ENCODE measurements around the gene CADPS2. TPM values are rescaled to one million over a fixed set of nuclear protein-coding genes. Genes with fewer than 3 reads are reported as not detected.

CADPS2 gene
- total RNA-seq, 1 donor from 2014 or later, result 20.9 TPM

DNA sequence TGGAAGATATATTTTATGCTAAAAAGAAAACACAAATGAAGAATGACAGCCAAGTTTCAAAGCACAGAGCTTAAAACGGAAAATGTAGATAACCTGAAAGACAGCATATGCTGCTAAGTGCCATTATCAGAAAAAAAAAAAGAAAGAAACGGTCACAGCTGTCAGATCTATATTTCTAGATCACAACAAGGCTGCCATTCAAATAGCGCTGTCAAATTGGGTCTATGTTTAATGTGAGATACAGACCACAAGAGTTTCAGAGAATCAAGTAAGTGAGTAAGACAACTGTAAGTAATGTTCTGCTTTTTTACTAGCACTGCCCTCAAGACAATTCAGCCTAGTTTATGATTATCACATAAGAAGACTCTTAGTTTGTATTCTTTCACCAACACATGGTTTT is 117.4 kb downstream of the CADPS2 start:
- no peak for DNase-seq

DNA sequence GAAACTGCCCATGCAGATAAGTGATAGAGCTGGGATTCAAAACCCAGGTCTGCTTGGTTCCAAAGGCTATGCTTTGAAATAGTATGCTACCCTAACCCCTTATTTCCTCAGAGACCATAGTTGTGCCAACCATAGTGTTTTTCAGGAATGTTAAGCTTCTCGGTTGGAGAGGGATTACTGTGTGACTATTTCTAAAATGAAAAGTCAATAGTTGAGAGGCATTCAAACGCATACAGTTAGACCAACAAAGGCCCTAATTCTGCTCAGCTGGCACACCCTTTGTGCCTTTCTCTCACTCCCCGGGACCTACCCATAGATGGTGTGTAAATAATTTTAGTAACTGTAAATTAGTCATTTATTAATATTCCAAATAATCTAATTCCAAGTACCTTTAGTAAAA is 118.9 kb downstream of the CADPS2 start:
- no peak for DNase-seq

DNA sequence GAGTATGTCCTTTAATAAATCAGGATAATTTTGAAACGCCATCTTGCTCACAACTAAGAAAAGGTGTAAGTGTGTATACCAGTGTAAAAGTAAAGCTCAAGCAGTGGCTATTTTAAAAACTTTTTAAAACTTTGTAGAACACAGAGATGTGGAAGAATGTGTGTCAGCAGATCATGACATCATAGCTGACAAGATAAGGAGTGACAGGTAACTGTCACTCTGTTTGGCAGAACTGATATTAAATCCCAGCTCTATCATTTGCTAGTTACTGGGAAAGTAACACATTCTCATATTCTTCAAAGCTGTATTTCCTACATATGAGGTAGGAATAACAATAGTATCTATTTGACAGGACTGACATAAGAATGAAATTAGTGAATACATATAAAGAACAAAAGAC is 119.7 kb downstream of the CADPS2 start:
- no peak for DNase-seq

DNA sequence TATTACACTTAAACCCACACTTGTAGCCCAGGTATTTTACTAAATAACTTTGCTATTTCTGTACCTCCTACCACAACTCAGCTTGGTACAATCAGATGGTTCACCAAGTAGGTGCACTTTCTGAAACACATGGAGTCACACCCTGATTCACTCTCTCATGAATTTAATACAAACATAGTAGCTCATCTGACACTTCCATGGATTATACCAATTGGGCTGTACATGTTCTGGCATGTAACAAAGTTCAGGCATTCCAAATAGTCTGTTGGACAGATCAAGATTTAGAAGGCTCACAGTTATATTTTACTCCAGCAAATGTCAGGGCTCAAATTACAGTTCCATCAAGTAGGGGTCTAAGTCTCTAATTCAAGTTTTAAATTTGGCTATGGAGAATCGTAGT is 121.4 kb downstream of the CADPS2 start:
- no peak for DNase-seq

DNA sequence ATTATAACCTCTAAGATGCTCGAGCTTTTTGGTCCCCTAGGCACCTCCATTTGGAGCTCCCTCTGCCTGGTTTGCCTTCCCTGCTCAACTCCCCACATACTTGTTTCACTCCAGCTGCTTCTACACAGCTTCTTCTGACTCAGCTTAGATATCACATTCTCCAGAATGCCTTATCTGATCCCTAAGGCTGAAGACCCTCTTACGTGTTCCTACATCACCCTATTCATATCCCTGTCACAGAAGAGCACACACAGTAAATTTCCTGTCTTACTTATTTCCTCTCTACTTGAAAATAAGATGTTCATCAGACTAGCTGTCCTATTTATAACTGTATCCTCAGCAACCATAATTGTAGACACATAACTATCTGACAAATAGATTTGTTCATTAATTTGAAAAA is 122.2 kb downstream of the CADPS2 start:
- DNase-seq, result no peak

DNA sequence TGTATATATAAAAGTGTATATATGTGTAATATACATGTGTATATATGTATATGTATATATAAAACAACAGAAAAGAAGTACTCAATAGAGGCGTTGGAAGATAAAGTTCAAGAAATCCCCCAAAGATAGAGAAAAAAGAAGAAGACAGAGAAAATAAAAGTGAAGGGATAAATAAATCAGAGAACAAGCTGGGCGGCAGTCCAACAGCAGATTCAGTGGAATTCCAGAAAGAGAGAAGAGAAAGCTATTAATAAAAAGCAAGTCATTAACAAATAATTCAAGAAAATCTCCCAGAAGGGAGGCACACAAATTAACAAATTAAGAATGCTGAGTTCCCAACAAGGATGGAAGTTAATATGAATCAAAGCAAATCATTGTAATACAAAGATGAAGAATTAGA is 124.2 kb downstream of the CADPS2 start:
- DNase-seq, result no peak

DNA sequence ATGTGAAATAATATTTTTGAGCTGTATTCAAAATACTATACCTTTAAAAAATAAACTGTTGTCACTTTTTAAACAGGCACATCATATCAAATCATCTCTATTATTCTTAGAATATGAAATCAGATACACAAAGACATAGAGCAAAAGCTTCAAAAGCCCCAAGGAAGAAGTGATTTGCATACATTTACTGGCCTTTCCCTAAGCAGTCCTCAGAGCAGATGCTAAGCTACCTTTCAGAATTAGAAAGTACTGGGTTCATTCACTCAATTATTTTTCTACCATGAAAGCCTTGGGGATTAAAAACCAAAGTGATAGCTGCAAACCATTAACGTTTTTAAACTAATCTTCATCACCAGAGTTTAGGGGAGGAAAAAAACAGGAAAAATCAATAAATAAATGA is 127.8 kb downstream of the CADPS2 start:
- DNase-seq, result no peak

DNA sequence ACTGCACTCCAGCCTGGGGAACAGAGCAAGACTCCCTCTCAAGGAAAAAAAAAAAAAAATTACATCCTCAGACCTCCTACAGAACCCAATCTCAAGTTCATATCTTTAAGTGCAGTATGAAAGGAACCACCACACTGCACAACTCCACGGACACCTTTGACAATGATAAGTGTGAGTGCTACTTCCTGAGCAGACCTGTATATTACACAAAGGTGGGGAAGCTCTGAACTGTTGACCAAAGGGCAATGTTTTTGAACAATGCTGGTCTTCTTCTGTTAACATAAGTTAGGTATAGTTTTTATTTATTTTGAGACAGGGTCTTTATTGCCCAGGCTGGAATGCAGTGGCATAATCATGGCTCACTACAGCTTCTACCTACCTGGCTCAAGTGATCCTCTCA is 129.4 kb downstream of the CADPS2 start:
- DNase-seq, result no peak

DNA sequence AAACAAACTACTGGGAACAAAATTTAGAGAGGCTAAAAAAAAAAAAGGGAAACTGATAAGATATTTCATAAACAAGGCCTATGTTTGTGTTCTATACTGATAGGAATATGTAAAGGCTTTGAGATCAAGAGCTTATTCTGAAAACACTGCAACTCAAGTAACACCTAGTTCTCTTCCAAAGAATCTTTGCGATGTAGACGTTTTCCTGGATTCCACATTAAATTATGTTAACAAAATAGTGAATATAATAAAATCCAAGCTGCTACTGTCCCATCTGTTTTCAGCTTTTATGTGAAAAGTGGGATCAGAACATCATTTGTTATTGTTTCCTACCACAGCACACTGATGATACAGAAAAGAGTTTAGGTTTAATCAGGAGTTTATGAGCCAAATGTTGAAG is 130.6 kb downstream of the CADPS2 start:
- DNase-seq, result no peak

DNA sequence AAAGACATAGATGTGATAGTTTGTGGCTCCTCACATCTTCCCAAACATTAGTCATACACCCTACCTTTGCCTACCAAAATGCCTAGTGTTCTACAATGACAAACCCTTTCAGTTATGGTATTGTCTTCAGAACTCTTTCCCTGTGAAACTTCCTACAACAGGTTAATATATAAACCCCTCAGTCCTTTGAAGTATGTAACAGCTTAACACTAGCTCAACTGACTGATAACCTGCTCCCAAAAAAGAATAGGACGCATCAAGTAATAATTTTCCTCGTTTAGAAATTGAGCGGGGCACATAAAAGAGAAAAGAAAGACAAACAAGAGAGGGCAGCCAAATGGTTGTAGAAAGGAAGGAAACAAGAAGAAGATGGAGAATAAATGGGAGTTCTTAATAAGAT is 133.7 kb downstream of the CADPS2 start:
- no peak for DNase-seq

DNA sequence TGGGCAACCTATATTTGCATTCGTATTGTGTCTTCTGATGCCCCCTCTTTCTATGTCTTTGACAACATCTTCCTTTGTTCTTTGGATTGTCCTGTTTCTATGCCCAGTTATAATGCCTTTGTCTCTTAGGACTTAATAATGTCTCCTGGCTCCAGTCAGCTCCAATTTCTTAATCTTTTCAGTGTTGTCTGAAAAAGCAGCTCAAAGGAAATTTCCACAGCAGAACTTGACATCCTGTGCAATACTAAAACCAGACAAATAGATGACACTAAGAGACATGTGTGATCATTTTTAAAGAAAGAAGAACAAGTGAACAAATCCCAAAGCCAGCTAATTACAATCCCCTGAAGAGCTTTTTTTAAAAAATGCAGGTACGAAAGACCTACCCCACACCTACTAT is 135.9 kb downstream of the CADPS2 start:
- DNase-seq, result no peak

DNA sequence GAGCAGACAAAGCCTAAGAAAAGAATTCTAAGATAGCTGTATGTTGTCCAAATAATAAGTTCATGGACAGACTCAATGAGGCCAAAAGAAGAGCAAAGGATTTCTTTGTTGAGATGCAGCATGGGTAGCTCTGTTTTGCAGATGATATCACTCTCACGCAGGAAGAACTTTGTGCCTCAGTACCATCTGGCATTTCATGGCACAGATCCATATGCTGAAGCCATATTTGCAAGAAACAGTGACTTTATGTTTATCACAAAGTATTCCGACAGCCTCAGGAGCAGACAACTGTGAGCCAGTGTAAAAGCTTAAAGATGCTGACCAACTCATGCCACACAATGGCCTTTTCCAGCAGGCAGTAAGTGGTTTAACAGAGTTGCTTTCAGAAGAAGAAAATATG is 138.1 kb downstream of the CADPS2 start:
- DNase-seq, result peak; percentile 39

DNA sequence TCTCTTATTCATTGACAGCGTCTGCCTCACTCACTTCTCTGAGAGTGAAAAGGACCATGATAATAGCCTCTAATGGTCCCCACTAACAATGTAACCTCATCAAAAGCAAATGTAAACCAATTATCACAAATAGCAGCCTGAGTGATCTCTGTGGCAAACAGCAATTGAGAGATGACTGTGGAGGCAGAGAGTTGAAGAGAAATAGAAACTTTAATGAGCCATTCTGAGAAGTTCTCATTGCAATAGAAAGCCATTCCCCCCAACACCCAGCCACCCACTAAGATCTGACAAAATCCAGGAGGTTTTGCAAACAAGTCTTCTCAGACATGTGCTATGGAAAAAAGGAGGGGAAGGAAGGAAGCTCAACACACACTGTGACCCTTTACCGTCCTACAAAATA is 139.3 kb downstream of the CADPS2 start:
- no peak for DNase-seq

DNA sequence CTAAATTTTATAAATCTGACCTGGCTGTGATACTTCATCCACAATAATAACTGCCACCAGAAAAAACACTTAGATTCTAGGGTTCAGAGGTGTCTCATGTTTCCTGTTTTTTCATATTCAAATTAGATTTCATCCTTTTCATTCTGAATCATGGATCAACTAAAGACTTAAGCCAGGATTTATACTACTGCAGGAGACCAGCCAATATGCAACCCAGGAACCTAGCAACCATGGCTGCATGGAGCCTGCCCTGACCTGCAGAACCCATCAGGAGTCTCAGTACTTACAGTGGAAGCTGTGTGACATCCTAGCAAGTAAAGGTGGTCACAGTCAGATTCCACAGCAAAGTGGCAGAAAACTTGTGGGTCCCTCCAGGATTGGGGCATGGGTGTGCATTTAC is 143.0 kb downstream of the CADPS2 start:
- no peak for DNase-seq

DNA sequence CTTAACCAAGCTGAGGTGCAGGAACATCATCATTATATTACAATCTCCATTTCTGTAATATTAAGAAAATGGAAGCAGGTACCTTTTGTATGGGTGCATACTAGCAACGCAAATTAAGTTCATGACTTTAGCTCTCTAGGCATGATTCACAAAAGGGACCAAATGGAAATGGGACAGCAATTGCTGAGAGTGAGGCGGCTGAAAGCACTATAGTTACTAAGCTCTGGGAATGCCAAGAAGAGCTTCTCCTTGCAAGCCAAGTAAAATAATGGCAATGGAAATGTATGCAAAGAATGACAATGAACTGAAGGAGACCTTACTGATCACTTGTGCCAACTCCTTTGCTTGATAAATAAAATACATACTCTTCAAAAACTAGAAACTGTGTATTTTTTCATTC is 147.3 kb downstream of the CADPS2 start:
- no peak for DNase-seq

DNA sequence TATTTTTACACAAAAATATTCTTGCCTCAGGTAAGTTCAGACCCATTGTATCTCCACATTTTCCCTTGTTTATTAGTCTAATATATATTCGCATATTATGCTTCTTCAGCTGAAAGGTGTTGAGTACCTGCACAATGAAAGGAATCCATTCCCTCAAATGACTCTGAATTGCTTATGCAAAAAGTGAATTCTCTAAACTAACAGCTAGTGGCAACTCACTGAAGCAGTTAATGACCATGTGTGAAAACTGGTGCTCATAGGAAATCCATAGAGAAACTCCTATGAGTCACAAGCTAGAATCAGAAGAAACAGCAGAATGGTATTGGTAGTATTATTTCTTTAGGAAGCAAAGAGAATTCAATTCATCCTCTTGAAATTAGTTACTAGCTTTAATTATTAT is 150.1 kb downstream of the CADPS2 start:
- no peak for DNase-seq

DNA sequence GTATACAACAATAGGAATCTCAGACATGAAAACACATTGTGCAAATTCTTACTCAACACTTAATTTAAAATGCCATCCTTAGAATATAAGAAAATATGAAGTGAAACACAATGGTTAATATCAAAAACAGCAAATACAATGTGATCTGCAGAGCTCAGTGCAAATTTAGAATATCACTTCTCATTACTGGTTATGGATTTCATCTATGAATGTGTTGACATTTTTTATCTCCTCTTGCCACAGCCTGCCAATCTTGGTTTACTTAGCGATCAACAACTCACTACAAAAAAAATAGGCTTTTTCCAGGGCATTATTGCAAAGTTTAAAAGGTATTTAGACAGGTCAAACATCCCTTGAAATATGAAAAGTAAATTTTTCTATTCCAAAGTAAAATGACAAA is 158.5 kb downstream of the CADPS2 start:
- no peak for DNase-seq

DNA sequence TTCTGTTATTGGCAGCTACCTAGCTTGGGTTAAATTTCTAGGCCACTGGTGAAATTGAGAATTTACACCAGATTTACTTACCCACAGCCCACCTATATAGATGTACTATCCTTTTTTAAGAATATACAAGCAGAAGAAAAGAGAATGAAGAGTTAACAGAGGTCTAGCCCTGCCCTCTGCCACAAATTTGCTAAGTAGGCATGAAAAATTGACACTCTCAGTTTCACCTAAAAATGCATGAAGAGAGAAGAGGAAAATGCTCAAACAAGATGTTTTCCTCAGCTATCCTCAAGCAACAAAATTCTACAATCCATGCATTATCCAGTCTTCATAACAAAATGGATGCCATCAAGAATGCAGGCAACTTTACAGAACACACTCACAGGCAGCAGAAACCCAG is 158.9 kb downstream of the CADPS2 start:
- DNase-seq, result no peak

DNA sequence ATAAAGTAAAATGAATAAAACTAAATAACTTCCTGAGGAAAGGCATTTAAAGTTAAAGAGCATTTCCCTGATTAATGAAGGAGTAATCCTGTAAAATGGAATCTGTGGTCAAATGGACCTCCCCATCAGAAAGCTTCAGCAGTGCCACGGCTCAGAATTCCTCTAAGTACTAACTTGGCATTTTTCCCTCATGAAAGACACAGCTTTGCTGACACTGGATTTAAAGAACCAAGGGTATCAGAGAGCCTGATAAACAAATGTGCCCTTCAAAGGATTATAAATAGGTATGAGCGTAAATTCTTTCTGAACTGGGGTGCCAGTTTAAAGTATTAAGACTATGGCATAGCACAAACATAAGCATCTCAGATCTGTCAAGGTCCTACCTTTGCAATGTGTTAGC is 159.4 kb downstream of the CADPS2 start:
- DNase-seq, result no peak

DNA sequence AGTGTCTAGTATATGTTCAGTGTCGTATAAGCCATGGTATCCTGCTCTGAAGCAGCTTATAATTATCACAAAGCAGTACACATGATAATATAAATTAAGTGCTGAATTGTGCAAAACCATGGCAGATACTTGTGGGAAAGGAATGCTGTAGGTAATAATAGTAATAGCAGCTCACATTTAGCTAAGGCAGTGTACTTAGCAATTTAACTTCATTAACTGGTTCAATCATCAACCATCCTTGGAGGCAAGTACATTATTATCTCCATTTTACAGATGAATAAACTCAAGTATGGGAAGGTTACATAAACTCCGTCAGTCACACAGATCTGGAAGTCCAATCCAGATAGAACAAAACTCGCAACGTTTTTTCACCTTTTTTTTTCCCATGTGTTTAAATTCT is 161.9 kb downstream of the CADPS2 start:
- no peak for DNase-seq

DNA sequence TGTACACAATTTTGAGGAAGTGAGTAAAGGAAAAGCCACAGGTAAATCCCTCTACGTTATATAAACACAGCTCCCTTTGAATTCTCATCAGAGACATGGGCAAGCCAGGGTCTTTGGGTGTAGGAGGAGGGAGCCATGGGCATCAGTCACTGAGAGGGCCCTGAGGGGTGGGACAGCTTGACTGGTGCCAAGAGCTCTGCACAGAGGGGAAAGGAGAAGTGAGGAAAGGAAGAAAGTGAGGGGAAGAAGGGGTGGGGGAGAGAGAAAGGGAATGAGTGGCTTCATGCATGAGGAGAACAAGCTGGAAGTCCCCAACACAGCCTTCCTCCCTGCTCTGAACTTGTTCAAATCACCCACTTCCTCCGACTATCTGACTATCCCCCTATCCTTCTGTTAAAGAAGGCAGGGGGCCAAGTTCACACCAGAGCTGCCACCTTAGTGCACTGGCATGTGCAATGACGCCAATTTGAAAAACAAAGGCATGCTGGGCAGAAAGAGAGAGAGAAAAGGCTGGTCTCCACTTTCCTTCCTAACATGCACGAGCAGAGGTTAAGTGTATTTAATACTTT is 167.2 kb downstream of the CADPS2 start:
- no peak for DNase-seq

DNA sequence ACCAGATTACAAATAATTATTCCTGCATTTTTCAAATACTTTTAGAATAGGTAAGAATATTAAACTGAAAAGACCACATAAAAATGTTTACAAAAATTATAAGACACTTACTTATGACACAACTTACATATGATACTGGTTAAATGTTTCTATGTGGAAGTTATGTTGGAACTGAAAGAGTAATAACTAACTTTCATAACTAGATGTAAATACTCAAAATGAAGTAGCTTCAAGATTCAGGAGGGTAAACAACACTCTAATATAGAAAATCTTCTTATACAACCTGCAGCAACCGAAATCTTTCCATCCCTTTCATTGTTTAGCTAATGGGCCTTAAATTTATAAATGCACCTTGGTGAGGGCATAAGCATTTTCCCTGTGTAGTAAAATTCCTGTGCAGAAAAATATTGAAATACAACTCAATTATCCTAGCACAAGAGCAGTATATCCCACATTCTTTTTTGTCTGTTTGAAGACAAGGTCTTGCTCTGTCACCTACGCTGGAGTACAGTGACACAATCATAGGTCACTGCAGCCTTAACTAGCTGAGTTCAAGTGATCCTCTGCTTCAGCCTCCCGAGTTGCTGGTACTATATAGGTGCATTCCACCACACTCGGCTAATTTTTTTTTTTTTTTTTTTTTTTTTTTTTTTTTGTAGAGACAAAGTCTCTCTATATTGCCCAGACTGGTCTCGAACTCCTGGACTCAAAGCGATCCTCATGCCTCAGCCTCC is 168.7 kb downstream of the CADPS2 start:
- no peak for DNase-seq

DNA sequence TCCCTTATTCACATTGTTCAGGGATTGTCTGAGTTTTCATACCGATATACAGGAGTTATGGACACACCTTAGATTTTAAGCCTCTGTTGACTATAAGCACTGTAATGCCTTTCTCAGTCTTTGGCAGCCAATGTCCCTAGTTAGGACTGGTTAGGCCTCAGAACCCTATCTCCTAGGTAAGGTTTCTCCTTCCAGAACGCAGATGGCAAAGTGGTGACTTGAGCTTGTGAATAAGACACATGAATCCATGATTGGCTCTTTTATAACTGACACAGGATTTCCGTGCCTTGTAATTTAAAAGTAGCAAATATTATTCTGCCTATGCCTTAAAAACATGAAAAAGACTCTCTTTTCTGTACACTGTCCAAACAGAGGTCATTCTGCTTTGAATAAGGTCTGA is 171.1 kb downstream of the CADPS2 start:
- no peak for DNase-seq

DNA sequence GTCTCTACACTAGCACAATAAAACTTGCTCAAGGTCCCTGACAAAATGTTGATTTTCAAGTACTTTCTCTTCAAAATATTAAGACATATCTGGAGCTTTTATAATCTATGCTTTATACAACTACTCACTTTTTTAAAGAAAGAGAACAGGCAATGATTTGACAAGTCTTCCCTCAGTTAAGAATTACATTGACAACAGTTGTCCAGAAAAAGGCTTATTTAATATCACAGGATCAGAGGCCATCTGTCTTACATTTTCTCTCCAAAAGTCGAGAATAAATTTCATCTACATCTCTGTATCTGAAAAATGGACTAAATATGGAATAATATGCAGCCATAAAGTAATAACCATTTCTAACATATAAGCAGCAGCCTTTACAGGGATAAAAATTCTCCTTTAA is 175.3 kb downstream of the CADPS2 start:
- no peak for DNase-seq
